Endothelial cell (in vitro differentiated cells): ENCODE measurements around the gene CASZ1. TPM values are rescaled to one million over a fixed set of nuclear protein-coding genes. Genes with fewer than 3 reads are reported as not detected.

Experiments
- DNase-seq: peaks from one replicate; pipeline ENCODE4 v3.0.0; 2021; ENCODE audit warnings: low spot score
- H3K27ac Mint-ChIP-seq: one replicate; pipeline ENCODE4 v1.8.0; 2021; ENCODE audit warnings: mixed read lengths, inconsistent platforms; ENCODE audit not compliant: unreplicated experiment
- H3K27me3 Mint-ChIP-seq: one replicate; pipeline ENCODE4 v1.8.0; 2021; ENCODE audit warnings: mild to moderate bottlenecking, moderate library complexity, mixed read lengths, inconsistent platforms; ENCODE audit not compliant: unreplicated experiment
- H3K36me3 Mint-ChIP-seq: one replicate; pipeline ENCODE4 v1.8.0; 2021; ENCODE audit warnings: mild to moderate bottlenecking, low read depth, mixed read lengths, inconsistent platforms; ENCODE audit not compliant: unreplicated experiment
- H3K4me1 Mint-ChIP-seq: one replicate; pipeline ENCODE4 v1.8.0; 2021; ENCODE audit warnings: mild to moderate bottlenecking, mixed read lengths, inconsistent platforms; ENCODE audit not compliant: unreplicated experiment
- H3K4me3 Mint-ChIP-seq: one replicate; pipeline ENCODE4 v1.8.0; 2021; ENCODE audit warnings: mild to moderate bottlenecking, mixed read lengths, inconsistent platforms; ENCODE audit not compliant: unreplicated experiment
- H3K9me3 Mint-ChIP-seq: one replicate; pipeline ENCODE4 v1.8.0; 2021; ENCODE audit warnings: mixed read lengths, inconsistent platforms; ENCODE audit not compliant: unreplicated experiment
- CTCF ChIP-seq: fragments of 200-600 bp; sonication (generic); IDR thresholded peaks from one replicate; pipeline ENCODE4 v1.5.0; 2021; ENCODE audit warnings: antibody characterized with exemption; ENCODE audit not compliant: unreplicated experiment
- total RNA-seq: library from RNA; stranded (reverse); fragmentation: NEBNext Ultra II Directional; extraction: Animal tissue kit (Norgen Biotek cat#: 25700); gene quantifications from one replicate; pipeline ENCODE4 v1.2.1, GENCODE V29; 2021; ENCODE audit not compliant: unreplicated experiment

CASZ1 gene
- total RNA-seq, 1 donor from 2014 or later = 6.3 TPM

- H3K4me1 Mint-ChIP-seq = no peaks in the 10 kb centered on the region
- no peak for DNase-seq
These were observed 75.8 kb downstream of the CASZ1 start for GRCh38 chr1:10720635-10721034.

GRCh38 chr1:10718083-10718415 lies 78.4 kb downstream of the CASZ1 start:
- Mint-ChIP-seq H3K27me3 (peaks cover 5% of the 10 kb centered on the region), H3K27ac (no peak overlapping the region)
- DNase-seq = no peak

More at GRCh38 chr1:10720635-10721034, 75.8 kb downstream of the CASZ1 start:
- Mint-ChIP-seq H3K27ac (no peak overlapping the region), H3K4me3 (no peak overlapping the region), H3K36me3 (no peaks in the 10 kb centered on the region), H3K9me3 (no peaks in the 10 kb centered on the region), H3K27me3 (peaks cover 7% of the 10 kb centered on the region)
- no peak for TF ChIP-seq CTCF

GRCh38 chr1:10717296-10718082 lies 79.0 kb downstream of the CASZ1 start:
- Mint-ChIP-seq H3K4me1 (no peaks in the 10 kb centered on the region), H3K27me3 (peaks cover 5% of the 10 kb centered on the region), H3K27ac (no peak overlapping the region)

More at GRCh38 chr1:10718083-10718415, 78.4 kb downstream of the CASZ1 start:
- Mint-ChIP-seq H3K9me3 (no peaks in the 10 kb centered on the region), H3K36me3 (no peaks in the 10 kb centered on the region), H3K4me3 (no peak overlapping the region), H3K4me1 (no peaks in the 10 kb centered on the region)
- no peak for TF ChIP-seq CTCF

GRCh38 chr1:10716840-10717239 lies 79.6 kb downstream of the CASZ1 start:
- no peaks in the 10 kb centered on the region for H3K36me3 Mint-ChIP-seq
- H3K4me1 Mint-ChIP-seq = no peaks in the 10 kb centered on the region
- H3K27ac Mint-ChIP-seq = no peak overlapping the region
- no peak for TF ChIP-seq CTCF
- H3K27me3 Mint-ChIP-seq = peaks cover 3% of the 10 kb centered on the region
- H3K4me3 Mint-ChIP-seq = no peak overlapping the region
- DNase-seq = no peak
- H3K9me3 Mint-ChIP-seq = no peaks in the 10 kb centered on the region

More at GRCh38 chr1:10717296-10718082, 79.0 kb downstream of the CASZ1 start:
- TF ChIP-seq CTCF = no peak
- no peak for DNase-seq
- no peak overlapping the region for H3K4me3 Mint-ChIP-seq
- H3K9me3 Mint-ChIP-seq = no peaks in the 10 kb centered on the region
- no peaks in the 10 kb centered on the region for H3K36me3 Mint-ChIP-seq

GRCh38 chr1:10714337-10715114 lies 81.9 kb downstream of the CASZ1 start:
- Mint-ChIP-seq H3K27ac (no peak overlapping the region), H3K4me3 (no peak overlapping the region), H3K4me1 (no peaks in the 10 kb centered on the region), H3K27me3 (peaks cover 3% of the 10 kb centered on the region), H3K9me3 (no peaks in the 10 kb centered on the region), H3K36me3 (no peaks in the 10 kb centered on the region)
- no peak for DNase-seq
- TF ChIP-seq CTCF = no peak
